HepG2 (cell line): ENCODE results near the gene ACSL6. TPM values are rescaled to one million over a fixed set of nuclear protein-coding genes. Genes with fewer than 3 reads are reported as not detected.

Experiments
- ARNTL ChIP-seq: sonication (generic); formaldehyde crosslinking; IDR thresholded peaks from 2 replicates; pipeline ENCODE4 v1.4.0; 2020; ENCODE audit warnings: mild to moderate bottlenecking, missing genetic modification reagents
- CEBPG ChIP-seq: IDR thresholded peaks from 2 replicates; pipeline ENCODE4 v1.6.1; 2016
- CTCF ChIP-seq: sonication (generic); formaldehyde crosslinking; IDR thresholded peaks from 2 replicates; pipeline ENCODE4 v1.5.0; 2020; ENCODE audit warnings: mild to moderate bottlenecking, missing genetic modification reagents, moderate library complexity
- EHMT2 ChIP-seq: fragments of 200-600 bp; sonication (generic); IDR thresholded peaks from 2 replicates; pipeline ENCODE4 v1.7.0; 2017; ENCODE audit warnings: antibody characterized with exemption, low read depth, low read length, borderline replicate concordance
- HNF4G ChIP-seq, 2 experiments: sonication (generic) in 1 of 2; formaldehyde crosslinking in 1 of 2; IDR thresholded peaks; 2 replicates each; pipeline versions ENCODE4 v1.4.0 to v1.6.1; 2011 to 2020; ENCODE audit warnings: borderline replicate concordance in 2 of 2, low read depth in 2 of 2, mild to moderate bottlenecking in 2 of 2, low read length in 1 of 2, missing genetic modification reagents in 1 of 2, moderate library complexity in 1 of 2
- ISL2 ChIP-seq: sonication (generic); formaldehyde crosslinking; IDR thresholded peaks from 2 replicates; pipeline ENCODE4 v1.5.0; 2020; ENCODE audit warnings: missing genetic modification reagents
- LBX2 ChIP-seq: sonication (generic); formaldehyde crosslinking; IDR thresholded peaks from 2 replicates; pipeline ENCODE4 v1.5.0; 2020; ENCODE audit warnings: missing genetic modification reagents, mild to moderate bottlenecking, borderline replicate concordance
- NR1H2 ChIP-seq: sonication (generic); formaldehyde crosslinking; IDR thresholded peaks from 2 replicates; pipeline ENCODE4 v1.8.1; 2022; ENCODE audit warnings: low read depth, missing genetic modification reagents, borderline replicate concordance
- PAWR ChIP-seq: sonication (generic); formaldehyde crosslinking; IDR thresholded peaks from 2 replicates; pipeline ENCODE4 v1.4.0; 2020; ENCODE audit warnings: missing genetic modification reagents, mild to moderate bottlenecking, borderline replicate concordance
- RAD21 ChIP-seq: fragments of 450-650 bp; formaldehyde crosslinking; IDR thresholded peaks from 2 replicates; pipeline ENCODE4 v1.5.0; 2020; ENCODE audit warnings: mild to moderate bottlenecking
- RXRA ChIP-seq: sonication (generic); formaldehyde crosslinking; IDR thresholded peaks from 2 replicates; pipeline ENCODE4 v1.5.1; 2020; ENCODE audit warnings: missing genetic modification reagents
- SRSF1 ChIP-seq: fragments of 200-400 bp; formaldehyde crosslinking; optimal IDR thresholded peaks from 2 replicates; pipeline ENCODE3; 2017; ENCODE audit warnings: mild to moderate bottlenecking, low read depth, low read length, moderate library complexity
- STAT5B ChIP-seq: sonication (generic); formaldehyde crosslinking; IDR thresholded peaks from 2 replicates; pipeline ENCODE4 v1.4.0; 2020; ENCODE audit warnings: missing genetic modification reagents
- TCF12 ChIP-seq, 2 experiments: fragments of 450-650 bp in 1 of 2; sonication (generic) in 1 of 2; formaldehyde crosslinking in 1 of 2; IDR thresholded peaks; 2 replicates each; pipeline versions ENCODE4 v1.6.1 to v1.8.0; 2017 to 2022; ENCODE audit warnings: antibody characterized with exemption in 1 of 2, mild to moderate bottlenecking in 1 of 2, missing genetic modification reagents in 1 of 2, moderate library complexity in 1 of 2
- U2AF2 ChIP-seq: fragments of 200-400 bp; formaldehyde crosslinking; IDR thresholded peaks from 2 replicates; pipeline ENCODE4 v1.6.1; 2017; ENCODE audit warnings: low read depth, mild to moderate bottlenecking, low read length
- ZBTB10 ChIP-seq: sonication (generic); formaldehyde crosslinking; IDR thresholded peaks from 2 replicates; pipeline ENCODE4 v1.4.0; 2020; ENCODE audit warnings: missing genetic modification reagents, borderline replicate concordance
- ZBTB20 ChIP-seq: sonication (generic); formaldehyde crosslinking; IDR thresholded peaks from 2 replicates; pipeline ENCODE4 v1.8.1; 2023; ENCODE audit warnings: missing genetic modification reagents, low read depth, mild to moderate bottlenecking, borderline replicate concordance
- ZBTB34 ChIP-seq: sonication (generic); formaldehyde crosslinking; IDR thresholded peaks from 2 replicates; pipeline ENCODE4 v1.8.0; 2022; ENCODE audit warnings: mild to moderate bottlenecking, missing genetic modification reagents
- ZFAT ChIP-seq: sonication (generic); formaldehyde crosslinking; conservative IDR thresholded peaks from 2 replicates; pipeline ENCODE4 v1.8.1; 2023; ENCODE audit warnings: missing genetic modification reagents, inconsistent platforms
- ZFP36L2 ChIP-seq: sonication (generic); formaldehyde crosslinking; IDR thresholded peaks from 2 replicates; pipeline ENCODE4 v1.4.0; 2020; ENCODE audit warnings: missing genetic modification reagents
- ZFYVE20 ChIP-seq: sonication (generic); formaldehyde crosslinking; IDR thresholded peaks from 2 replicates; pipeline ENCODE4 v1.8.0; 2023; ENCODE audit warnings: low read depth, mild to moderate bottlenecking, moderate library complexity, missing genetic modification reagents, borderline replicate concordance
- ZNF44 ChIP-seq: sonication (generic); formaldehyde crosslinking; IDR thresholded peaks from 2 replicates; pipeline ENCODE4 v1.5.1; 2020; ENCODE audit warnings: mild to moderate bottlenecking, missing genetic modification reagents
- ZNF660 ChIP-seq: sonication (generic); formaldehyde crosslinking; IDR thresholded peaks from 2 replicates; pipeline ENCODE4 v1.5.1; 2020; ENCODE audit warnings: mild to moderate bottlenecking, low read depth, missing genetic modification reagents, borderline replicate concordance
- ZSCAN30 ChIP-seq: sonication (generic); formaldehyde crosslinking; IDR thresholded peaks from 2 replicates; pipeline ENCODE4 v1.5.0; 2020; ENCODE audit warnings: mild to moderate bottlenecking, missing genetic modification reagents
- polyA plus RNA-seq, 8 experiments: library from polyadenylated mRNA; depleted of rRNA in 3 of 8; stranded (reverse) in 7 of 8; unstranded in 1 of 8; fragments of >200 nt; fragmentation: Illumina TruSeq in 4 of 8; extraction: Trizol in 4 of 8; gene quantifications; 2 replicates each; pipeline versions ENCODE4 v1.2.1 to v1.2.3, GENCODE V29; 2011 to 2016; ENCODE audit warnings: low read depth in 4 of 8, missing spikeins in 1 of 8, mixed read lengths in 1 of 8; ENCODE audit not compliant: insufficient read depth in 1 of 8
- total RNA-seq, 5 experiments: library from RNA; depleted of rRNA; stranded (reverse); fragments of >200 nt; fragmentation: Illumina TruSeq; extraction: Trizol; gene quantifications; 2 replicates each; pipeline ENCODE4 v1.2.3, GENCODE V29; 2016; ENCODE audit warnings: low read depth in 1 of 5

ACSL6 gene
- total and polyA plus RNA-seq, 2 of the 13 experiments (the other 11 are each of a cell fraction or from before 2014, with no cell fraction given), result 3.7 to 3.8 TPM

GRCh38 chr5:132012371-132013005 is 1.0 kb upstream of the ACSL6 start (continued):
- TF ChIP-seq ZFYVE20 (CRISPR knock-in tag) (no peak), PAWR (CRISPR knock-in tag) (no peak), HNF4G (IDR thresholded peaks at IDR 0.05; ENCODE audit: borderline replicate concordance, low read depth, low read length) (no peak), HNF4G (CRISPR knock-in tag; IDR thresholded peaks at IDR 0.05; ENCODE audit: borderline replicate concordance, low read depth) (0 out of 2 replicates have a peak, but pooled peaks have one; percentile 31), NR1H2 (CRISPR knock-in tag) (no peak), SRSF1 (no peak), ZNF44 (no peak), ZBTB20 (CRISPR knock-in tag) (peak; percentile 14; the same call in 1 of the 2 replicates), ZNF660 (no peak), ZFAT (CRISPR knock-in tag) (no peak), ZSCAN30 (CRISPR knock-in tag) (no peak), ARNTL (CRISPR knock-in tag) (no peak), STAT5B (CRISPR knock-in tag) (0 out of 2 replicates have a peak, but pooled peaks have one; percentile 91), ZBTB34 (CRISPR knock-in tag) (no peak), EHMT2 (peak; percentile 97), TCF12 (IDR thresholded peaks at IDR 0.05) (no peak), TCF12 (CRISPR knock-in tag; IDR thresholded peaks at IDR 0.05) (no peak), RAD21 (CRISPR knock-in tag) (no peak), ISL2 (CRISPR knock-in tag) (no peak), ZBTB10 (CRISPR knock-in tag) (no peak), RXRA (no peak), LBX2 (CRISPR knock-in tag) (no peak), ZFP36L2 (no peak), U2AF2 (no peak), CTCF (CRISPR knock-in tag) (no peak), CEBPG (CRISPR knock-in tag) (no peak)
